Bronchial epithelial cell (primary cell): ENCODE data around the gene TSPEAR. TPM values are rescaled to one million over a fixed set of nuclear protein-coding genes. Genes with fewer than 3 reads are reported as not detected.

ENCODE experiments used
- DNase-seq: peaks from one replicate; pipeline ENCODE4 v3.0.0-alpha.2; 2010; ENCODE audit warnings: low read depth
- FAIRE-seq: peaks from 2 replicates; lab custom pipeline; 2011; peaks lifted over from hg19 to GRCh38; lab: Jason Lieb, UNC
- H3K27me3 ChIP-seq: 2 replicates; pipeline ENCODE4 v1.5.1; 2011; ENCODE audit warnings: low read length; ENCODE audit not compliant: control insufficient read depth, insufficient read depth
- H3K36me3 ChIP-seq: 2 replicates; pipeline ENCODE4 v1.5.1; 2011; ENCODE audit warnings: low read length; ENCODE audit not compliant: control insufficient read depth, insufficient read depth
- H3K4me3 ChIP-seq: 2 replicates; pipeline ENCODE4 v1.5.1; 2011; ENCODE audit warnings: mild to moderate bottlenecking, low read depth, low read length, control low read depth
- CTCF ChIP-seq: IDR thresholded peaks from 2 replicates; pipeline ENCODE4 v1.5.1; 2011; ENCODE audit warnings: mild to moderate bottlenecking, moderate library complexity, low read length, control low read depth, inconsistent platforms; ENCODE audit not compliant: insufficient read depth, severe bottlenecking
- total RNA-seq: library from RNA; depleted of rRNA; stranded (reverse); fragments of >200 nt; gene quantifications from 2 replicates; pipeline ENCODE4 v1.2.1, GENCODE V29; 2014

TSPEAR gene
- total RNA-seq, 1 donor from 2014 or later, result not detected

DNA sequence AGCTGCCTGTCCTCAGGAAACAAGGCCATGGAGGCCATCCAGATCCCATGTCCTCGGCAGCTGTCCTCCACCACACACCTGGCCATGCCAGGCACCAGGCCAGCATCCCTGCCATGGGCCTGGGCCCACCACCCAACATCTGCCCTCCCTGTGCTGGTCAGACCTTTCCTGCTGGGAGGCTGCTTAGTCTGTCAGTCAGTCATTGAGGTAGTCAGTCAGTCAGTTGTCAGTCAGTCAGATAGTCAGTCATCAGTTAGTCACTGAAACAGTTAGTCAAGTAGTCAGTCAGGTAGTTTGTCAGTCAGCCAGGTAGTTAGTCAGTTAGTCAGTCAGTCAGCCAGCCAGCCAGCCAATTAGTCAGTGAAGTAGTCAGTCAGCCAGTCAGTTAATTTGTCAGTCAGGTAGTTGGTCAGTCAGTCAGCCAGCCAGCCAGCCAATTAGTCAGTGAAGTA, 188.6 kb downstream of the TSPEAR start:
- H3K27me3 ChIP-seq, result no peaks in the 10 kb centered on the region
- no peak overlapping the region for H3K4me3 ChIP-seq
- DNase-seq (no peak), FAIRE-seq (peak; percentile 83)
- TF ChIP-seq CTCF, result no peak
- no peaks in the 10 kb centered on the region for H3K36me3 ChIP-seq

DNA sequence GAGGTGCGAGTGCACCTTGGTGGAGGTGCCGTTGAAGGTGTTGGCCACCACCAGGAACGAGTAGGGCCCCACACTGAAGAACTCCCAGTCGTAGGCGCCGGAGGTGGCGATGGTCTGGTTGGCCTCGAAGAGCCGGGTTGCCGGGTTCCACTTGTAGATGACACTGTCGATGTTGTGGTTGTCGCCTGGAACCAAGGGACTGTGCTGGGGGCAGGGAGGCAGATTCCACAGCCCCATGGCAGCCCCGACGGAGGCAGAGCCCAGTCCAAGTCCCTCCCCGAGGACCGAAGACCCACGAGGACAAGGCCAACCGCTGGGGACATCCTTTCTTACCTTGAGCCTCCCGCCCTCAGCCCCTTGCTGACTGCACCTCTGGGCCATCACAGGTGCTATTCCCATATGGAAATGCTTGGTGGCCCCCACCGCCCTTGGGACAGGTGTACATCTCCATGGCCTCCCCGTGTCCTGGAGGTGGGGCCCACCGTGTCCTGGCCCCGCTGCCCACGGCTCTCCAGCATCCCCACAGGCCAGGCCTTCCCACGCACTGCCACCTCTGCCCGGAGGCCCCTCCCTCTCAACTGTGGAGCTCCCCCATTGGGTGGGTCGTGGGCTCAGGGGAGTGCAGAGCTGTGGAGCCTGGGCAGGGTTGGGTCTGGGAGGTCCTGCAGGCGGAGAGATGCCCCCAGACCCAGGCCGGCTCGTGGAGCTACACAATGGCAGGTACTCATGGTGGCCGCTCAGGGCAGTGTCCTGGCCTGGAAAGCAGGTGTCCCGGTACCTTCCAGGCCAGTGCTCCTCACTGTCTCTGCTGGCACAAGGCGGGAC, 189.2 kb downstream of the TSPEAR start:
- DNase-seq (no peak), FAIRE-seq (no peak)
- H3K27me3 ChIP-seq, result no peaks in the 10 kb centered on the region
- H3K36me3 ChIP-seq, result no peaks in the 10 kb centered on the region
- TF ChIP-seq CTCF, result no peak
- no peak overlapping the region for H3K4me3 ChIP-seq

- Histone ChIP-seq H3K36me3 (no peaks in the 10 kb centered on the region), H3K4me3 (no peak overlapping the region), H3K27me3 (no peaks in the 10 kb centered on the region)
- FAIRE-seq (no peak), DNase-seq (no peak)
- TF ChIP-seq CTCF, result no peak
Measured at GRCh38 chr21:44521301-44521927, 190.0 kb downstream of the TSPEAR start.

GRCh38 chr21:44520326-44521300, 190.8 kb downstream of the TSPEAR start:
- no peaks in the 10 kb centered on the region for H3K36me3 ChIP-seq
- TF ChIP-seq CTCF, result no peak
- H3K4me3 ChIP-seq, result no peak overlapping the region
- DNase-seq (no peak), FAIRE-seq (no peak)
- H3K27me3 ChIP-seq, result no peaks in the 10 kb centered on the region

GRCh38 chr21:44519346-44520325, 191.7 kb downstream of the TSPEAR start:
- DNase-seq (no peak), FAIRE-seq (no peak)
- no peak for TF ChIP-seq CTCF
- Histone ChIP-seq H3K36me3 (no peaks in the 10 kb centered on the region), H3K4me3 (no peak overlapping the region), H3K27me3 (no peaks in the 10 kb centered on the region)
